SK-N-SH (cell line): ENCODE results near the gene AGO1. TPM values are rescaled to one million over a fixed set of nuclear protein-coding genes. Genes with fewer than 3 reads are reported as not detected.

Source experiments
- CTCF ChIA-PET: fragments of 300-600, 350-600 bp; formaldehyde crosslinking; extraction: SDS; loops from one replicate; lab custom pipeline; 2021; lab: Yijun Ruan, JAX
- POLR2A ChIA-PET: fragments of 350-600 bp; sonication (Branson Sonifier 250); formaldehyde crosslinking; extraction: SDS; loops from one replicate; lab custom pipeline; 2020; ENCODE audit warnings: antibody characterized with exemption, inconsistent platforms; lab: Yijun Ruan, JAX
- DNase-seq: peaks from one replicate; pipeline ENCODE4 v3.0.0; 2012
- H2AFZ ChIP-seq: fragments of 200-600 bp; sonication (generic); 2 replicates; pipeline ENCODE4 v1.8.1; 2016; ENCODE audit warnings: antibody characterized with exemption, mild to moderate bottlenecking, low read depth
- H3F3A ChIP-seq: fragments of 200-600 bp; sonication (generic); replicated peaks from 2 replicates; pipeline ENCODE3; 2016; ENCODE audit warnings: antibody characterized with exemption, mild to moderate bottlenecking; ENCODE audit not compliant: insufficient read depth
- H3K27ac ChIP-seq, 2 experiments: fragments of 200-500 bp in 1 of 2; fragments of 200-600 bp in 1 of 2; sonication (Bioruptor generic) in 1 of 2; sonication (generic), shearing (Covaris generic) in 1 of 2; 2 replicates each; pipeline versions ENCODE4 v1.5.1 to v1.6.1; 2014 to 2016; ENCODE audit warnings: low read depth in 2 of 2, inconsistent platforms in 1 of 2, low read length in 1 of 2, mild to moderate bottlenecking in 1 of 2, mixed read lengths in 1 of 2
- H3K27me3 ChIP-seq: fragments of 200-600 bp; sonication (generic), shearing (Covaris generic); 2 replicates; pipeline ENCODE4 v1.6.1; 2016; ENCODE audit warnings: mixed run types; ENCODE audit not compliant: insufficient read depth
- H3K36me3 ChIP-seq, 2 experiments: fragments of 200-500 bp in 1 of 2; fragments of 200-600 bp in 1 of 2; sonication (Bioruptor generic) in 1 of 2; sonication (generic) in 1 of 2; replicated peaks in 1 of 2; 2 replicates each; pipeline versions ENCODE3 to v1.5.1; 2014 to 2016; ENCODE audit warnings: low read length in 1 of 2, mild to moderate bottlenecking in 1 of 2; ENCODE audit not compliant: insufficient read depth in 2 of 2, control insufficient read depth in 1 of 2
- H3K4me1 ChIP-seq, 2 experiments: fragments of 200-500 bp in 1 of 2; fragments of 200-600 bp in 1 of 2; sonication (Bioruptor generic) in 1 of 2; sonication (generic), shearing (Covaris generic) in 1 of 2; 2 replicates each; pipeline versions ENCODE4 v1.5.1 to v1.6.1; 2014 to 2016; ENCODE audit warnings: low read depth in 1 of 2, low read length in 1 of 2, mixed run types in 1 of 2; ENCODE audit not compliant: insufficient read depth in 2 of 2, control insufficient read depth in 1 of 2
- H3K4me2 ChIP-seq: fragments of 200-600 bp; sonication (generic), shearing (Covaris generic); 2 replicates; pipeline ENCODE4 v1.6.1; 2017; ENCODE audit warnings: mixed run types
- H3K4me3 ChIP-seq, 2 experiments: fragments of 200-500 bp in 1 of 2; fragments of 200-600 bp in 1 of 2; sonication (Bioruptor generic) in 1 of 2; sonication (generic), shearing (Covaris generic) in 1 of 2; 2 replicates each; pipeline versions ENCODE4 v1.5.1 to v1.8.1; 2014 to 2016; ENCODE audit warnings: low read depth in 2 of 2, inconsistent platforms in 1 of 2, low read length in 1 of 2, mild to moderate bottlenecking in 1 of 2, mixed read lengths in 1 of 2, moderate library complexity in 1 of 2
- H3K79me2 ChIP-seq: fragments of 200-600 bp; sonication (generic); 2 replicates; pipeline ENCODE4 v1.8.1; 2017; ENCODE audit warnings: mild to moderate bottlenecking; ENCODE audit not compliant: insufficient read depth
- H3K9ac ChIP-seq: fragments of 200-600 bp; sonication (generic); 2 replicates; pipeline ENCODE4 v1.6.1; 2017; ENCODE audit warnings: mixed run types
- H3K9me2 ChIP-seq: fragments of 200-600 bp; sonication (generic); 2 replicates; pipeline ENCODE4 v1.6.1; 2017; ENCODE audit warnings: mixed run types
- H3K9me3 ChIP-seq: fragments of 200-600 bp; sonication (generic); 2 replicates; pipeline ENCODE4 v1.6.1; 2017; ENCODE audit warnings: mixed run types, mild to moderate bottlenecking, moderate library complexity
- H4K20me1 ChIP-seq: fragments of 200-600 bp; sonication (generic); 2 replicates; pipeline ENCODE4 v1.6.1; 2017; ENCODE audit warnings: mild to moderate bottlenecking, mixed run types; ENCODE audit not compliant: insufficient read depth
- CTCF ChIP-seq: fragments of 200-600 bp; sonication (generic); IDR thresholded peaks from 2 replicates; pipeline ENCODE4 v1.6.1; 2017; ENCODE audit warnings: antibody characterized with exemption, mild to moderate bottlenecking, moderate library complexity
- ELF1 ChIP-seq: IDR thresholded peaks from 2 replicates; pipeline ENCODE4 v1.4.0; 2012
- EZH2phosphoT487 ChIP-seq: fragments of 200-600 bp; sonication (generic); IDR thresholded peaks from 2 replicates; pipeline ENCODE4 v1.6.1; 2017; ENCODE audit warnings: low read depth, mixed run types, mild to moderate bottlenecking, antibody characterized with exemption, moderate library complexity, borderline replicate concordance
- FOSL2 ChIP-seq: IDR thresholded peaks from 2 replicates; pipeline ENCODE4 v1.4.0; 2012; ENCODE audit warnings: low read depth, mild to moderate bottlenecking, moderate library complexity, borderline replicate concordance
- MEF2A ChIP-seq: IDR thresholded peaks from 2 replicates; pipeline ENCODE4 v1.4.0; 2012; ENCODE audit warnings: low read depth, borderline replicate concordance
- RAD21 ChIP-seq: IDR thresholded peaks from 2 replicates; pipeline ENCODE4 v1.6.1; 2012; ENCODE audit warnings: mild to moderate bottlenecking, low read length
- REST ChIP-seq: IDR thresholded peaks from 2 replicates; pipeline ENCODE4 v1.6.1; 2012; ENCODE audit warnings: mild to moderate bottlenecking, low read depth, low read length, moderate library complexity
- RFX5 ChIP-seq: IDR thresholded peaks from 2 replicates; pipeline ENCODE4 v1.6.1; 2012; ENCODE audit warnings: mild to moderate bottlenecking, improper control_type of control experiment, low read length
- SIN3A ChIP-seq: IDR thresholded peaks from 2 replicates; pipeline ENCODE4 v1.6.1; 2012; ENCODE audit warnings: low read depth, mild to moderate bottlenecking, low read length, moderate library complexity, borderline replicate concordance
- TAF1 ChIP-seq: IDR thresholded peaks from 2 replicates; pipeline ENCODE4 v1.6.1; 2012; ENCODE audit warnings: low read depth, mild to moderate bottlenecking, low read length, moderate library complexity, borderline replicate concordance
- USF1 ChIP-seq: IDR thresholded peaks from 2 replicates; pipeline ENCODE4 v1.4.0; 2012; ENCODE audit warnings: low read depth, borderline replicate concordance
- YY1 ChIP-seq: IDR thresholded peaks from 2 replicates; pipeline ENCODE4 v1.4.0; 2012; ENCODE audit warnings: low read depth, mild to moderate bottlenecking
- WGBS: methylation state at CpG from one replicate; pipeline ENCODE4 v1.1.6; 2017; ENCODE audit warnings: low lambda C conversion rate; 5-methylcytosine and 5-hydroxymethylcytosine counted together
- polyA plus RNA-seq, 3 experiments: library from polyadenylated mRNA; depleted of rRNA; stranded (reverse); fragments of >200 nt; gene quantifications; 2 replicates each; pipeline ENCODE4 v1.2.3, GENCODE V29; 2012

AGO1 gene
- polyA plus RNA-seq, 1 of the 3 experiments (the other 2 are of a cell fraction) = 7.8 TPM

GRCh38 chr1:35885961-35886558 is 3.1 kb downstream of the AGO1 start:
- peak; percentile 43 for DNase-seq
- Histone ChIP-seq H3K36me3 (peaks cover 5 to 15% of the 10 kb centered on the region in 2 experiments), H4K20me1 (peaks cover 20% of the 10 kb centered on the region), H3F3A (no peaks in the 10 kb centered on the region), H3K9me2 (no peaks in the 10 kb centered on the region), H3K4me3 (no peak overlapping the region), H3K9ac (no peak overlapping the region), H3K4me2 (peak overlapping the region; percentile 66), H2AFZ (no peak overlapping the region), H3K9me3 (no peaks in the 10 kb centered on the region), H3K27ac (peak overlapping the region in 1 of 2 experiments; percentile 35; a peak in 1 of 4 replicates), H3K27me3 (no peaks in the 10 kb centered on the region), H3K79me2 (peaks cover 39% of the 10 kb centered on the region), H3K4me1 (peaks cover 12 to 33% of the 10 kb centered on the region in 2 experiments; a peak in 2 of 4 replicates)
- TF ChIP-seq RAD21 (no peak), CTCF (no peak), SIN3A (no peak), YY1 (no peak), TAF1 (no peak), REST (no peak), FOSL2 (no peak), EZH2phosphoT487 (no peak), MEF2A (no peak), RFX5 (no peak), USF1 (no peak), ELF1 (no peak)
- POLR2A ChIA-PET = no interaction called here
- WGBS = 75% methylated on average over 4 of the region's 4 CpGs
- CTCF ChIA-PET = interaction anchor here (0.9 to 1.0 kb wide), 2 partner anchors 19 to 249 kb away, joined by 3 read pairs; no protein-coding TSS in a partner anchor
